M059J (cell line): ENCODE measurements around the gene CACHD1. TPM values are rescaled to one million over a fixed set of nuclear protein-coding genes. Genes with fewer than 3 reads are reported as not detected.
A peak's percentile ranks its signal among the peaks of the same experiment; 100 is the strongest.
"Not testable (repeated sequence)": the region's sequence is repeated elsewhere in the genome, so short reads cannot be mapped to it uniquely, and the experiment has no call there.

ENCODE experiments used
- DNase-seq: peaks from one replicate; pipeline ENCODE4 v3.0.0-alpha.2; 2012; ENCODE audit warnings: low read depth
- total RNA-seq: library from RNA; depleted of rRNA; stranded (reverse); fragments of >200 nt; shearing (Covaris generic); gene quantifications from 2 replicates; pipeline ENCODE4 v1.2.3, GENCODE V29; 2014

Gene CACHD1
- total RNA-seq, 1 experiment from 2014 or later, result 2.1 TPM

- no peak for DNase-seq
Observed at GRCh38 chr1:64696879-64697278, 226.9 kb downstream of the CACHD1 start.

- no peak for DNase-seq
Observed at GRCh38 chr1:64699327-64699726, 229.4 kb downstream of the CACHD1 start.

- DNase-seq, result no peak
Observed at GRCh38 chr1:64701071-64701470, 231.1 kb downstream of the CACHD1 start.

GRCh38 chr1:64701886-64702285 is 232.0 kb downstream of the CACHD1 start:
- no peak for DNase-seq

GRCh38 chr1:64702670-64703069 is 232.7 kb downstream of the CACHD1 start:
- DNase-seq, result not testable (repeated sequence)

GRCh38 chr1:64703600-64703999 is 233.7 kb downstream of the CACHD1 start:
- no peak for DNase-seq

GRCh38 chr1:64705591-64705990 is 235.7 kb downstream of the CACHD1 start:
- no peak for DNase-seq

GRCh38 chr1:64711266-64711665 is 241.3 kb downstream of the CACHD1 start:
- no peak for DNase-seq

- no peak for DNase-seq
Observed at GRCh38 chr1:64712049-64712448, 242.1 kb downstream of the CACHD1 start.

GRCh38 chr1:64715186-64715585 is 245.3 kb downstream of the CACHD1 start:
- no peak for DNase-seq

GRCh38 chr1:64721135-64721534 is 251.2 kb downstream of the CACHD1 start:
- no peak for DNase-seq

- no peak for DNase-seq
Observed at GRCh38 chr1:64721576-64722145, 251.7 kb downstream of the CACHD1 start.

- no peak for DNase-seq
Observed at GRCh38 chr1:64727861-64728260, 257.9 kb downstream of the CACHD1 start.

- peak; percentile 23 for DNase-seq
Observed at GRCh38 chr1:64733581-64734286, 263.8 kb downstream of the CACHD1 start.

- DNase-seq, result no peak
Observed at GRCh38 chr1:64734287-64734652, 264.3 kb downstream of the CACHD1 start.

- not testable (repeated sequence) for DNase-seq
Observed at GRCh38 chr1:64740687-64741086, 270.8 kb downstream of the CACHD1 start.
